ENCODE data around the gene TMEFF2.

DNA sequence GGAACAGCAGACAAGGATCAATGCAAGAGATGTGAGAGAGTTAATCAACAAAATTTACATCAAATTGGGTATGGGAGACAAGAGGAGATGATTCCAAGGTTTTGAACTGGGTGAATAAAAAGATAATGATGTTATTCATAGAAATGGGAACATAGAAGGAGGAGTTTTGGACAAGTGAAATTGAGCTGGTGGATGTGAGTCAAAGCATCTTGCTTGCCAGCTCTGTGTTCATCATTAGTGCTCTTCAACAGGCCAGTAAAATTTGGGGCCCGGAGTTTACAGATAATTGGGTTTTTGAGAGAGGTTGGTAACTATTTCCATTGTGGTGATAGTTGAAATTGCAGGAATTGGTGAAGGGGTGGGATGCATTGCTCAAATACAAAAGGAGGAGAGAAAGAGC, 277.9 kb downstream of the TMEFF2 start:
- TF ChIP-seq, protein P1, sequence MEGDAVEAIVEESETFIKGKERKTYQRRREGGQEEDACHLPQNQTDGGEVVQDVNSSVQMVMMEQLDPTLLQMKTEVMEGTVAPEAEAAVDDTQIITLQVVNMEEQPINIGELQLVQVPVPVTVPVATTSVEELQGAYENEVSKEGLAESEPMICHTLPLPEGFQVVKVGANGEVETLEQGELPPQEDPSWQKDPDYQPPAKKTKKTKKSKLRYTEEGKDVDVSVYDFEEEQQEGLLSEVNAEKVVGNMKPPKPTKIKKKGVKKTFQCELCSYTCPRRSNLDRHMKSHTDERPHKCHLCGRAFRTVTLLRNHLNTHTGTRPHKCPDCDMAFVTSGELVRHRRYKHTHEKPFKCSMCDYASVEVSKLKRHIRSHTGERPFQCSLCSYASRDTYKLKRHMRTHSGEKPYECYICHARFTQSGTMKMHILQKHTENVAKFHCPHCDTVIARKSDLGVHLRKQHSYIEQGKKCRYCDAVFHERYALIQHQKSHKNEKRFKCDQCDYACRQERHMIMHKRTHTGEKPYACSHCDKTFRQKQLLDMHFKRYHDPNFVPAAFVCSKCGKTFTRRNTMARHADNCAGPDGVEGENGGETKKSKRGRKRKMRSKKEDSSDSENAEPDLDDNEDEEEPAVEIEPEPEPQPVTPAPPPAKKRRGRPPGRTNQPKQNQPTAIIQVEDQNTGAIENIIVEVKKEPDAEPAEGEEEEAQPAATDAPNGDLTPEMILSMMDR (IDR thresholded peaks at IDR 0.05) = no peak
- no peak for TF ChIP-seq POLR2A (IDR thresholded peaks at IDR 0.05)
